H1 (cell line): ENCODE results near the gene GALNT13. TPM values are rescaled to one million over a fixed set of nuclear protein-coding genes. Genes with fewer than 3 reads are reported as not detected.

Experiments
- CEBPB ChIP-seq: IDR thresholded peaks from 2 replicates; pipeline ENCODE4 v1.6.1; 2012; ENCODE audit warnings: low read depth, low read length
- CHD7 ChIP-seq: fragments of 300-600 bp; sonication (generic); IDR thresholded peaks from 2 replicates; pipeline ENCODE4 v1.7.1; 2012; ENCODE audit warnings: low read length, moderate library complexity, mild to moderate bottlenecking, inconsistent platforms; ENCODE audit not compliant: insufficient replicate concordance
- NANOG ChIP-seq: IDR thresholded peaks from 2 replicates; pipeline ENCODE4 v1.6.1; 2011; ENCODE audit warnings: low read length, low read depth, mild to moderate bottlenecking, inconsistent platforms; ENCODE audit not compliant: insufficient read depth, poor library complexity, severe bottlenecking
- RAD21 ChIP-seq, 2 experiments: IDR thresholded peaks in 1 of 2; conservative IDR thresholded peaks in 1 of 2; 2 replicates each; pipeline ENCODE4 v1.6.1; 2011; ENCODE audit warnings: low read depth in 2 of 2, low read length in 2 of 2, improper control_type of control experiment in 1 of 2, inconsistent platforms in 1 of 2, mild to moderate bottlenecking in 1 of 2, moderate library complexity in 1 of 2
- SIN3A ChIP-seq, 2 experiments: IDR thresholded peaks in 1 of 2; conservative IDR thresholded peaks in 1 of 2; 2 replicates each; pipeline ENCODE4 v1.6.1; 2011 to 2012; ENCODE audit warnings: low read length in 2 of 2, improper control_type of control experiment in 1 of 2, low read depth in 1 of 2, mild to moderate bottlenecking in 1 of 2
- polyA plus RNA-seq, 7 experiments: library from polyadenylated mRNA; depleted of rRNA in 3 of 7; stranded (reverse) in 5 of 7; unstranded in 2 of 7; fragments of >200 nt in 5 of 7; fragments of 200-250 nt in 2 of 7; gene quantifications; 1 replicate in 5 of 7; 2 replicates in 1 of 7; 4 replicates in 1 of 7; pipeline versions ENCODE4 v1.2.1 to v1.2.3, GENCODE V29; 2011 to 2013; ENCODE audit warnings: missing spikeins in 2 of 7, mixed read lengths in 2 of 7
- total RNA-seq: library from RNA; stranded (reverse); fragmentation: NEBNext Ultra II Directional; extraction: Animal tissue kit (Norgen Biotek cat#: 25700); gene quantifications from 2 replicates; pipeline ENCODE4 v1.2.1, GENCODE V29; 2021

GALNT13 gene
- total and polyA plus RNA-seq, 2 of the 8 experiments (the other 6 are each of a cell fraction or from before 2014, with no cell fraction given), result 3.2 to 9.6 TPM

GRCh38 chr2:153890576-153890975 is 18.9 kb downstream of the GALNT13 start (continued):
- peak; percentile 36 for TF ChIP-seq CHD7
- TF ChIP-seq SIN3A (conservative IDR thresholded peaks at IDR 0.05 in 1 of 2, IDR thresholded peaks at IDR 0.05 in 1 of 2; ENCODE audit: low read depth in 1 of 2, low read length in 2 of 2), result no peak
- peak; percentile 75 for TF ChIP-seq NANOG
- TF ChIP-seq RAD21 (IDR thresholded peaks at IDR 0.05 in 1 of 2, conservative IDR thresholded peaks at IDR 0.05 in 1 of 2; ENCODE audit: low read depth in 2 of 2, low read length in 2 of 2), result peak in 1 of 2 experiments; percentile 21; a peak in 1 of 4 replicates
- TF ChIP-seq CEBPB, result no peak
